HG02840 (cell line): ENCODE measurements around the gene HYAL3.
"Not testable (repeated sequence)": the region's sequence is repeated elsewhere in the genome, so short reads cannot be mapped to it uniquely, and the experiment has no call there.

ENCODE experiments used
- ATAC-seq: cut with Tn5 transposase; IDR thresholded peaks from one replicate; pipeline ENCODE4 v1.9.1; 2021; ENCODE audit warnings: mild to moderate bottlenecking, moderate library complexity, moderate number of reproducible peaks; ENCODE audit not compliant: unreplicated experiment, low FRiP score

HYAL3 gene

DNA sequence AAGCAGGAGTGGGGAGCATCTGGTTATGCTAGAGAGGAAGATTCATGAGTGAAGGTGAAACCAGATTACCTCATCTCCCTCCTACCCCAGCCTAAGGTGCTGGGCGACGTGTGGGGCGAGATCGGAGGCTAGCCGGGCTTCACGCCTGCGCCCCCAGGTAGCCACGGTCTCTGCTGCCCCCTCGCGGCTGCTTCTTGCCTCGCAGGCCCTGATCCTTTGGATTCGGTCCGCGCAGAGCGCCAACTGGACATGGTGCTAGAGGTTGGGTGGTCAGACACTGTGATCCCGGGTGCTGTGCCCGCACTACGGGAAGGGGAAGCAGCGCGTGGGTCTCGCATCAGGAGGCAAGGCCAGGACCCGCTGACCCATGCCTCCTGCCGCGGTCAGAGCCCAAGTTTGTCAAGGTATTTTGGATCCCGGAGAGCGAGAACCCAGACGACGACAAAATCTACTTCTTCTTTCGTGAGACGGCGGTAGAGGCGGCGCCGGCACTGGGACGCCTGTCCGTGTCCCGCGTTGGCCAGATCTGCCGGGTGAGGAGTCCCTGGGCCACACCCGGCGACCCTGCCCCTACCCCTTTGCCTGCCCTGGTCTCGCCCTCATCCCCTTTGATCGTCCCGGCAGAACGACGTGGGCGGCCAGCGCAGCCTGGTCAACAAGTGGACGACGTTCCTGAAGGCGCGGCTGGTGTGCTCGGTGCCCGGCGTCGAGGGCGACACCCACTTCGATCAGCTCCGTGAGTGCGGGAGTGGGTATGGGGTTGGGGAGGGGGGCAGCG, 26.1 kb downstream of the HYAL3 start:
- ATAC-seq: no peak

DNA sequence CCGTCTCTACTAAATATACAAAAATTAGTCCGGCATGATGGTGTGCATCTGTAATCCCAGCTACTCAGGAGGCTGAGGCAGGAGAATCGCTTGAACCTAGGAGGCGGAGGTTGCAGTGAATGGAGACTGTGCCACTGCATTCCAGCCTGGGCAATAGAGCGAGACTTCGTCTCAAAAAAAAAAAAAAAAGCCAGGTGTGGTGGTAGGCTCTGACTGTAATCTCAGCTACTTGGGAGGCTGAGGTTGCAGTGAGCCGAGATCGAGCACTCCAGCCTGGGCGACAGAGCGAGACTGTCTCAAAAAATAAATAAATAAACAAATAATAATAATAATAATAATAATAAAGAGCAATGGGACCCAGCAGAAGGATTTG, 26.7 kb downstream of the HYAL3 start:
- ATAC-seq: not testable (repeated sequence)

DNA sequence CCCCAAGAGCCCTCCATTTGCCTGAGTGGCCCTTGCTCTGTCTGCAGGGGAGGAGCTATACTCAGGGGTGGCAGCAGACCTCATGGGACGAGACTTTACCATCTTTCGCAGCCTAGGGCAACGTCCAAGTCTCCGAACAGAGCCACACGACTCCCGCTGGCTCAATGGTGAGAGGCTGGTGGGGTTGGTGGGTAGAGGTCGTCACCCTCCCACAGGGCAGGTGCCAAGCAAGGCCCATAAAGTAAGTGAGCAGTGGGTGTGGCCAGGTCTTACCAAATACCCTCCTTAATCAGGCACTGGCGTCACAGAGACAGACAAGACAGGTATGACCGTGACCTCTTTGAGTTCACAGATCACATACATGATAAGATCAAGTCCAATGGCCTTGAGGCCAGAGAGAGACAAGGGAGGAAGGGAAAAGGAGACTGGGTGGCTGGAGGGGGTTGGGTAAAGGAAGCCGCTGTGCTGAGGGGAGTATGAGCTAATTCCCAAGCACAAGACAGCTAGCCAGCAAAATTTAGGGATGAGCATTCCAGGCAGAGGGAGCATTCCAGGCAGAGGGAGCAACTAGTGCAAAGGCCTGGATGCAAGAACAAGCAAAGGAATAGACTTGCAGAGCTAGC, 27.8 kb downstream of the HYAL3 start:
- ATAC-seq: no peak

DNA sequence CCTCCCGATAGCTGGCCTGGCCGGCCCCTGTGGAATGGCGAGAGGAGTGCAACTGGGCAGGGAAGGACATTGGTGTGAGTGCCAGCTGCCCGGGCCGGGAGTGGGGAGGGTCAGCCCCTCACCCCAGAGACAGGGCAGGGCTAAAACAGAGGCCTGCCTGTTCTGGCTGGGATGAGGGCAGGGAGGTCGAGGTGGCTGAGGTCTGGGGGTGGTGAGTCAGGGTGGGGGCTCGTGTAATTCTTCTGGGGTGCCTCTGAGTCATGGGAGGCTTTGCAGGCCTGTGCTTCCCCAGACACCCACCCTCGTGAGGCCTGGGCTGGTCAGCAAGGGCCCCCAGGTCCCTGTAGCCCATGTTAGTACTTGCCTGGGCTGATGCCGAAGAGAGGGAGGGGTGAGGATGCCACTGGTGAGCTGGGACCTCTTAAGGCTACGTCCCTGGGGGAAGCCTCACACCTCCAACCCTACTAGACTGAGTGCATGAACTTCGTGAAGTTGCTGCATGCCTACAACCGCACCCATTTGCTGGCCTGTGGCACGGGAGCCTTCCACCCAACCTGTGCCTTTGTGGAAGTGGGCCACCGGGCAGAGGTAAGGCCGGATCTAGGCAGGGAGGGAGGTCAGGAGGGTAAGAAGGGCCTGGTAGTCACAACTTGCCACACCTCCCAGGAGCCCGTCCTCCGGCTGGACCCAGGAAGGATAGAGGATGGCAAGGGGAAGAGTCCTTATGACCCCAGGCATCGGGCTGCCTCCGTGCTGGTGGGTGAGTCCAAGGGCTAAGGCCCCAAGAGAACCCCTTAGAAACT, 28.6 kb downstream of the HYAL3 start:
- ATAC-seq: no peak

DNA sequence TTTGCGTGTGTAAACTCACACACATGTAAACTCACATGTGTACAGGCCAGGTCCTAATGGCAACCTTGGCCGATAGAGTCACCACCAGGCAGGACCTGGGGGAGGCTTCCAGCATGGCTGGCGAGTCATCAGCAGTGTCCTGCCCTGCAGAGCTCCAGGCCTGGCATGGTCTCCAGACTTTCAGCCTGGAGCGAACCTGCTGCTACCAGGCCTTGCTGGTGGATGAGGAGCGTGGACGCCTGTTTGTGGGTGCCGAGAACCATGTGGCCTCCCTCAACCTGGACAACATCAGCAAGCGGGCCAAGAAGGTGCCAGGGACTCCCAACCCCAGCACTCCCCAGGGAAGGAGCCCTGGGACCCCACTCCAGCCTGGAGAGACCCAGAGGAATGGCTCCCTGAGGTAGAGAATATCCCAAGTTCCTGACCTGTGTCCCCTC, 29.2 kb downstream of the HYAL3 start:
- no peak for ATAC-seq

DNA sequence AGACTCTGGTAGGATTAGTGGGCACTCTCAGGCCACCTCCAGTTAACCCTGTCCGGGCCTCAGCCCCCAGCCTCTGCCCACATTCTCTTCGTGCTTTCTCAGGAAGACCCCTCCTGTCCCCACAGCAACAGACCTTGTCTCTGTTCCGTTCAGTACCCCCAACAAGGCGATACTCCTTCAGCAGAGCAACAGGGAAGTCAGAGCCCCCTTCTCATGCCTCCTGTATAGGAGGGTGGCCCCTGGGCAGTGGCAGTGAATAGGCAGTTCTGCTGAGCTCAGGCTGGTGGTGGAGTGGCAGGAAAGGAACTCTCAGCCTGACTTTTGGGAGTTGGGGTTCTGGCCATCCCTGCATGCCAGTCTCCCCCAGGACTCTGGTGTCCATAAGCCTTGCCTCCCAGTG, 29.7 kb downstream of the HYAL3 start:
- ATAC-seq: no peak

DNA sequence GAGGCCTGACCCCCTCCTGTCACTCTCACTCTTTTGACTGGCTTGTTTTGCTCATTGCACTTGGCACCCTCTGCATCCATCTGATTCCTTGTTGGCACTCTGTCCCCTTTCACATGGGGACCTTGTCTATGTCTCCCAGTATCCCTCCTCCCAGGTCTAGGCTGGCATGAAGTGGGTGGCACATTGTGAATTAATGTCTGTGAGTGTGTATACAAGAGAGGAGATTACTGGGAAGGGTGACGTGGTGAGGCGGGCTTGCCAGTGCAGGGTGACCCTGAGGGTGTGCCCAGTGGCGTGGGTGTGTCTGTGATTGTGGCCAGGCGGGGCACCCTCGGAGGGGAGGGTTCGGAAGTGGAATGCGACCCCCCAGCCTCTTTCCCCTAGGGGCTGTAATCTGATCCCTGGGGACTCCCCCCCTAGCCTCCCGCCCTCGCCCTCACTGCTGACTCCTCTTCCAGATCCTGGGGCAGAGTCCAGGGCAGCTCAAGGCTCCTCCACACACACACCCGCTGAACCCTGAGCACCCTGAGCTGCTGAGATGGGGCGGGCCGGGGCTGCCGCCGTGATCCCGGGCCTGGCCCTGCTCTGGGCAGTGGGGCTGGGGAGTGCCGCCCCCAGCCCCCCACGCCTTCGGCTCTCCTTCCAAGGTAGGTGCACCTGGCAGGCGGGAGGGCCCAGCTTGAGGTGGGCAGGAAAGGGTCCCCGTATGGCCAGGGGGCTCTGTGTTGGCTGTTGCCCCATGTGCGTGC, 30.3 kb downstream of the HYAL3 start, which contains the start of gene SEMA3B:
SEMA3B (plus strand) TSS at position 445 of the 749 bp plus-strand sequence; CDS start at position 539, 94 bp downstream.
- no peak for ATAC-seq

DNA sequence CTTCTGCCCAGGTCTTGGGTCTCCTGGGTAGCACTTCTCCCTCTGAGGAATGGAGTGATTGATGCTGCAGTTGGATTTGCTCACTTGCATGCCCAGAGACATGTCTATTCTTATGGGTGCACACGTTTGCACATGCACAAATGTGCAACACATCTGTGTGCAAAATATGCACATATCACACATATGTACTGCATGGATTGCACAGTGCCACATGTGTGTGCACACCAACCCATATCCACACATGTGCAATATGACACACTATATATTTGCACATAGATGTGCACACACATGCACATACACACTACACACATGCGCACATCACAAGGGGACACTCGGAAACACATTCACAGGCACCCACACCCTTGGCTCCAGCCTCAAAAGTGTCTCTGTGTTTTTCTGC, 30.9 kb downstream of the HYAL3 start:
- ATAC-seq: no peak

DNA sequence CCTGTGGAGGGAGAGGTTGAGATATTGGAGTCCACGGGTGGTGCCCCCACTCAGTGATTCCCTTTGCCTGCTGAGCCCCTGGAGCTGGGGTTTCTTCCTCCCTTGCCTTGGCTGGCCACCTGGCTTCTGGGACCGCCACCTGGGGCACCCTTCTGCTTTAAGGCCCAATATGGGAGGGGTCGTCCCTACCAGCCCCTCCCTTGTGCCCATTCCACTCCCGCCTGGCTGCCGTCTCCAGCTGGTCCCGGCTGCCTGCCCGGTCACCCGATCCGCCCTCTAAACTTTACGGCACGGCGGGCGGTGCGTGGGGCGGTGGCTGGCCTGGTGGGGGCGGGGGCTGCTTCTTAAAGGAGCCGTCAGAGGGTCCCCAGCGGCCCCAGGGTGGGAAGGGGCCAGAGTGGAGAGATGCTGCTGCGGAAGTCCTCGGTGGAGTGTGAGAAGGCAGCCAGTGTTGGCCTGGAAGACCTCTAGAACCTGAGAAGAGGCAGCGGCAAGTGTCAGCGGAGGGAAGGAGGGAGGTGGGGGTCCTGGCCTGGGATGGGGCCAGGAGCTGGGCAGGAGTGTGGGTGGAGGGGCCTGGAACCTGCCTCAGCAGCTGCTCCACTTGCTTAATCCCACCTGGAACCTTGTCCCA, 31.8 kb downstream of the HYAL3 start:
- ATAC-seq: no peak

DNA sequence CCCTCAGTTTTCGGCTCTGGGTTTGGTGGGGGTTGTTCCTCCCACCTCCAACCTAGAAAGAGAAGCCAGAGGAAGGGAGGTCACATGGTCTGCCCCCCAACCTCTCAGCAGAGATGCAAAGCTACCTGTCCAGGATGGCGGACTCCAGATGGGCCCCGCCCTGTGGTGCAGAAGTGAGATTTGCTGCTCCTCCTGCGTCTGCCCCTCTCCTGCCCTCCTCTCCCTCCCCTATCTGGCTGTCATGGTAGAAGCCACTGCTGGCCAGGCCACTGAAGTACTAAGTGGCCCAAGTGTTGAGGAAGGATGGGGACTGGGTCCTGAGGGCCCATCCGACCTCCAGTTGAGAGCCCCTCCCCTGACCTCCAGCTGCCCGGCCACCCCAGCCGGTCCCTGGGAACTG, 32.4 kb downstream of the HYAL3 start:
- ATAC-seq: no peak

DNA sequence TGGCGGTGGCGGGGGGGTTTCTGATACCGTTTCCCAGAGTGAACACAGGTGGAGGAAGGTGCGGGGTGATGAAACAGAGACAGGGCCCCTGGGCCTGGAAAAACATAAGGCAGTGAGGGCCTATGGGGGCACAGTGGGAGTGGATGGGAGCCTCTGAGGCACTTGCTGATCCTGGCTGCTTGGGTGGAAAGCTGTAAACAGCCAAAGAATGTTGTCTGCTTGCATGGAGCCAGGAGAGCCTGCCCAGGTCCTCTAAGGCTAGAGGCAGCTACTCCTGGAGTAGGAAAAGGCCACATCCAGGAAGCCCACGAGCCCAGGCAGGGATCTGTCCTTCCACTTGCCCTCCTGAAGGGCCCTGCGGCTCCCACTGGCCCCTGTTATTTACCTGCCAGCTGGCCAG, 33.2 kb downstream of the HYAL3 start:
- ATAC-seq: no peak

DNA sequence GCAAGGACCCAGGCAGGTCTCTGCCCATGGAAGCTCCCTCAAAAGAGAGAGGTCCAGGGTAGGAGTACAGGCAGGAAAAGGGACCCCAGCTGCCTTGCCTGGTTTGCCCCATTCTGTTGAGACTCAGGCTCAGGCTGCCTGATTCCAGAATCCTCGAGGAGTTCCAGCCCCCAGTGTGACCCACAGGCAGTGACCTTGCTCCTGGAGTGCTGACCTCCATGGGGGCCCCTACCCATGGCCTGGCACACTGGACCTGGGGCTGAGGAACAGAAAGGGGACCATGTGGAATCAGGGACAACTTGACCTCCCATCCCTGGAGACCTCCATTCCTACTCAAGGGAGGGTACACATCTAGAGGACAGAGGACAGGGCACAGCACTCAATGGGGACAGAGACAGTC, 33.6 kb downstream of the HYAL3 start:
- ATAC-seq: no peak

DNA sequence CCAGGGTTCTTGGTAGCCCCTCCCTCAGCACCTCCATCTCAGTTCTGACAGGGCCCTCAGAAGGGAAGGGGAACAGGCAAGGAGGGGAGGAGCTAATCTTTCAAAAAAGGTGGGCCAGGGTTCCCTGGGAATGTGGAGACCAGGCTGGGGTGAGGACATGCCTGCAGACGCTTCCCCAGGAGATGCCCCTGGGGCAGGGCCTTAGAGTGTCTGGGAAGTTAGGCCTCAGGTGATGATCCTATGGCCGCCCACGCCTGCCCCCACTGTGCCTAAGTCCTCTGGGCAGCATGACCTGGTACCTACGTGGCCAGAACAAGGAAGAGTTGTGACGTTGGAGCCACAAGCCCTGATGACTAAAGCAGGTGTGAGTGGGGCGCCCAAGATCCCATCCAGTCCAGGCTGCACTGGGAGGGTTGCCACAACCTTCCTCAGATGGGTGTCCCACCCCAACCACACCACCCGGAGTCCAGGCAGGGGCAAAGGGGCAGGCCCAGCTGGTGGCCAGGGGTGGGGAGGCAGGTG, 34.2 kb downstream of the HYAL3 start:
- no peak for ATAC-seq

DNA sequence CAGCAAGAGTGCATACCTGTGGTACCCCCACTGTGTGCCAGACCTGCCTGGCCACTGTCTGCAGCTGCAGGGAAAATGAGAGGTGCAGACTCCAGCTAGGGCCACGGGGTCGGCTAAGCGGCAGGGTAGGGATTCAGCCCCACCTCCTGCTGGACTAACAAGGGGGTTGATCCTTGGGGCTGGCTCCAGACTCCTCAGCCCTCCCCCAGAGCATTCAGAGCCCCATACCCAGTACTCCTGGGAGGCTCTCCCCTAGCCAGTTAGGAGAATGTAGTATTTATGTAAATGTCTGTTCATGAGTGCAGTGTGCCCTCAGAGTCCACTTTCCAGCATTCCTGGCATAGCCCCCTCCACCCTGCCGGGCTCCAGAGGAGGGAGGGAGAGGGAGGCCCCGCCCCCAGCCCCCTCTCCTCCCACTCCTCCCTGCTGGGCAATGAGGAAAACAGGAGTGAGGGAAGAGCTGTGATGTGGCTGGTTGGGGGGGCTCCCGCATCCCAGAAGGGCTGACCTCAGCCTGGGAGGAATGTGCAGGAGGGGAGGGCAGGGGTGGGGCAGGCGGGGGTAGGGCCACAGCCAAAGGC, 34.7 kb downstream of the HYAL3 start:
- no peak for ATAC-seq

DNA sequence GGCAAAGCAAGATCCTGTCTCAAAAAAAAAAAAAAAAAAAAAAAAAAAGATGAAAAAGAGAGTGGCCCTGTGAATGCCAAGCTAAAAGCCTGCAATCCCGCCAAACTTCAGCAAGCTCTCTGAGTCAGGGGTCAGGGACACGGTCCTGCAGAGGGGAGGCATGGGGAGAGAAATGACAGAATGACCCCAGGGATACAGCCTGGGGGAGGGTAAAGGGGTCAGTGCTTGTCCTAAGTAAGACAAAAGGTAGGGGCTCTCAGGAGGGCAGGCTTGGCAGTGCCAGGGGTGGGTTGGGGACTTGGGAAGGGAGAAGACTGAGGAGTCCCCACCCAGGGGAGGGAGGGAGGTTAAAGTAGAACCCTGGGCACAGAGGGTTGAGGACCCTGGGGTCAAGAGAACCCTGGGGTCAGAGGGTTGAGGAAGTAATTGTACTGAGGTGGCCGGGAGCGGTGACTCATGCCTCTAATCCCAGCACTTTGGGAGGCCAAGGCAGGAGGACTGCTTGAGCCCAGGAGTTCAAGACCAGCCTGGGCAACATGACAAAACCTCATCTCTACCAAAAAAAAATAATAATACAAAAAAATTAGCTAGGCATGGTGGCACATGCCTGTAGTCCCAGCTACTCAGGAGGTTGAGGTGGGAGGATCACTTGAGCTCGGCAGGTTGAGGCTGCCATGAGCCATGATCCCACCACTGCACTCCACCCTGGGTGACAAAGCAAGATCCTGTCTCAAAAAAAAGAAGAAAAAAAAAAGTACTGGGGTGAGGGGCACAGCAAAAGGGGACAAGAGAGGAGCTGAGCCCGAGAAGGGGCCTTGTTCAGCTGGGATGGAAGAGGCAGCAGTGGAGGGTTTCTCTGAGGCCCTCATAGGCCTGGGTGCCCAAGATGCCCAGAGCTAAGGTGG, 35.5 kb downstream of the HYAL3 start:
- ATAC-seq: no peak

DNA sequence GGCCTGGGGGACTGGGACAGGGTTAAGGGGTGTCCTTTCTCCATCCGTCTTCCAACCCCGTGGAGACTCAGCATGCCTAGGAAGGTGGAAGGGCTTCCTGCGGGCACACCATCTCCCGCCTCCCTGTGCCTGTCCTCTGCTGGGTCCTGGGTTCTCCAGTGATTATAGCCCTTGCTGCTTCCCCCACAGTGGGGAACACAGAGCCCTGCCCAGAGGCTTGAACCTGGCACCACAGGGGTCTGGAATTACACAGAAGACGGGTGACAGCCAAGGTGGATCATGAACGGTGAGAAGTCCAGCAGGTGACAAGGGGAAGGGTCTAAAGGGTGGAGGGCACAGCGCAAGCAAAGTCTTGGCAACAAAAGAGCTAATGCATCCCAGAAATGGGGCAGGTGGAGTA, 36.4 kb downstream of the HYAL3 start:
- no peak for ATAC-seq

DNA sequence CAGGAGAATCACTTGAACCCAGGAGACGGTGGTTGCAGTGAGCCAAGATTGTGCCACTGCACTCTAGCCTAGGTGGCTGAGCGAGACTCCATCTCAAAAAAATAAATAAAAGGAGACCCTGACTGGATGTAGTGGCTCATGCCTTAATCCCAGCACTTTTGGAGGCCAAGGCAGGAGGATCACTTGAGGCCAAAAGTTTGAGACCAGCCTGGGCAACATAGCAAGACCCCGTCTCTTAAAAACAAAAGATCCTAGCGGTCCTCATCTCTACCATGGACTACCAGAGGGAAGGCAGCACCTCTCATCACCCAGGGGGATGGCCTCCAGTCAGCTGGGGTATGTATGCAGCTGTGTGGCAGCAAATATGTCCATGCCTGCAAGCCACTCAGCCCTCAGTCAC, 37.0 kb downstream of the HYAL3 start:
- not testable (repeated sequence) for ATAC-seq

DNA sequence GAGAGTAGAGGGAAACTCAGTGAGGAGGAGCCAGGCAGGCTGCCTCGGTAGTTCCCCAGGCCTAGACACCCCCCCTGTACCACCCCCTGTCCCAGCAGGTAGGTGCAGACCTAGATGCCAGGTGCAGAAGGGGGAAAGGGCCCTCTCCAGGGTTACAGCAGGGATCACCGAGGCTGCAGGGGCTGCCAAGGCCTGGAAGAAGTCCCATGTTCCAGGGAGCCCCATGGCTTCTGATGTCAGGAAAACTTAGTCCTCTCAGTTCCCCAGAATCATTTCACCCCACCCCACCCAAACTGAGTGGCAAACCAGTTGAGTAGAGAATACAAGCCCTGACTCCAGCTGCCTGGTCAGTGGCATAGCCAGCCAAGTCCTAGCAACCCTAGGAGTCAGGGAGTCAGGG, 37.7 kb downstream of the HYAL3 start:
- ATAC-seq: no peak
